ENCODE data around the gene TPST2.
A peak's percentile ranks its signal among the peaks of the same experiment; 100 is the strongest.
"Not testable (repeated sequence)": the region's sequence is repeated elsewhere in the genome, so short reads cannot be mapped to it uniquely, and the experiment has no call there.

Gene TPST2

GRCh38 chr22:26534171-26534855 lies 55.6 kb downstream of the TPST2 start:
- DNase-seq (ENCODE audit: low read depth in 2 of 2): no peak

- no peak for DNase-seq (ENCODE audit: low read depth in 2 of 2)
These were observed 60.6 kb downstream of the TPST2 start for GRCh38 chr22:26529345-26529744.

- DNase-seq (ENCODE audit: low read depth in 2 of 2): not testable (repeated sequence)
These were observed 61.4 kb downstream of the TPST2 start for GRCh38 chr22:26528518-26528917.

GRCh38 chr22:26527574-26528465 lies 62.1 kb downstream of the TPST2 start:
- no peak for DNase-seq (ENCODE audit: low read depth in 2 of 2)

GRCh38 chr22:26527167-26527566 lies 62.8 kb downstream of the TPST2 start:
- no peak for DNase-seq (ENCODE audit: low read depth in 2 of 2)

- no peak for DNase-seq (ENCODE audit: low read depth in 2 of 2)
These were observed 63.9 kb downstream of the TPST2 start for GRCh38 chr22:26525946-26526564.

- DNase-seq (ENCODE audit: low read depth in 2 of 2): no peak
These were observed 65.1 kb downstream of the TPST2 start for GRCh38 chr22:26524870-26525269.

GRCh38 chr22:26522592-26522991 lies 67.3 kb downstream of the TPST2 start:
- DNase-seq (ENCODE audit: low read depth in 2 of 2): no peak

- DNase-seq (ENCODE audit: low read depth in 2 of 2): no peak
These were observed 67.9 kb downstream of the TPST2 start for GRCh38 chr22:26522012-26522411.

GRCh38 chr22:26517429-26517828 lies 72.5 kb downstream of the TPST2 start:
- no peak for DNase-seq (ENCODE audit: low read depth in 2 of 2)

- DNase-seq (ENCODE audit: low read depth in 2 of 2): no peak
These were observed 73.4 kb downstream of the TPST2 start for GRCh38 chr22:26516503-26516902.

- DNase-seq (ENCODE audit: low read depth in 2 of 2): no peak
These were observed 74.0 kb downstream of the TPST2 start for GRCh38 chr22:26515931-26516330.

GRCh38 chr22:26514419-26515161 lies 75.3 kb downstream of the TPST2 start:
- no peak for DNase-seq (ENCODE audit: low read depth in 2 of 2)

- no peak for DNase-seq (ENCODE audit: low read depth in 2 of 2)
These were observed 76.1 kb downstream of the TPST2 start for GRCh38 chr22:26513838-26514237.

- peak; percentile 80 to 89 for DNase-seq (ENCODE audit: low read depth in 2 of 2)
These were observed 77.7 kb downstream of the TPST2 start, which contains the start of gene TFIP11 for GRCh38 chr22:26512149-26512793. Gene TFIP11 (minus strand): TSS chr22:26512473. CDS start chr22:26510272, 2,201 bp downstream.

- no peak for DNase-seq (ENCODE audit: low read depth in 2 of 2)
These were observed 81.8 kb downstream of the TPST2 start for GRCh38 chr22:26508148-26508547.

GRCh38 chr22:26503758-26504157 lies 86.2 kb downstream of the TPST2 start:
- DNase-seq (ENCODE audit: low read depth in 2 of 2): no peak

GRCh38 chr22:26502688-26503561 lies 87.0 kb downstream of the TPST2 start:
- peak in 1 of 2 donors; percentile 24 for DNase-seq (ENCODE audit: low read depth in 2 of 2)

GRCh38 chr22:26501996-26502395 lies 87.9 kb downstream of the TPST2 start:
- DNase-seq (ENCODE audit: low read depth in 2 of 2): no peak

GRCh38 chr22:26499188-26499703 lies 90.7 kb downstream of the TPST2 start:
- DNase-seq (ENCODE audit: low read depth in 2 of 2): no peak
